Calu3 (cell line): ENCODE measurements around the gene EGR4. TPM values are rescaled to one million over a fixed set of nuclear protein-coding genes. Genes with fewer than 3 reads are reported as not detected.
A peak's percentile ranks its signal among the peaks of the same experiment; 100 is the strongest.

ENCODE experiments used
- Bru-seq: library from RNA; stranded (reverse); fragments of 400-500 nt; gene quantifications from one replicate; lab custom pipeline; 2021; lab: Mats Ljungman, UMichigan
- BruChase-seq, 2 experiments: library from RNA; stranded (reverse); fragments of 400-500 nt; gene quantifications; one replicate each; lab custom pipeline; 2021; lab: Mats Ljungman, UMichigan
- BruUV-seq: library from RNA; stranded (reverse); fragments of 400-500 nt; replicated peaks from 2 replicates; lab custom pipeline; 2021; lab: Mats Ljungman, UMichigan
- CTCF ChIA-PET: fragments of 300-600 bp; sonication (Branson Sonifier 250); formaldehyde crosslinking; loops from one replicate; lab custom pipeline; 2022; ENCODE audit warnings: antibody characterized with exemption; lab: Charles Lee
- DNase-seq: peaks from one replicate; pipeline ENCODE4 v3.0.0; 2022
- H3K27ac Mint-ChIP-seq: one replicate; pipeline ENCODE4 v1.8.0; 2022; ENCODE audit warnings: mixed read lengths; ENCODE audit not compliant: unreplicated experiment
- H3K27me3 Mint-ChIP-seq: one replicate; pipeline ENCODE4 v1.8.0; 2022; ENCODE audit warnings: mixed read lengths; ENCODE audit not compliant: unreplicated experiment
- H3K36me3 Mint-ChIP-seq: one replicate; pipeline ENCODE4 v1.8.0; 2022; ENCODE audit warnings: mild to moderate bottlenecking, moderate library complexity, mixed read lengths; ENCODE audit not compliant: insufficient read depth, unreplicated experiment
- H3K4me1 Mint-ChIP-seq: one replicate; pipeline ENCODE4 v1.8.0; 2022; ENCODE audit warnings: mild to moderate bottlenecking, low read depth, mixed read lengths; ENCODE audit not compliant: unreplicated experiment
- H3K4me3 Mint-ChIP-seq: one replicate; pipeline ENCODE4 v1.8.0; 2022; ENCODE audit warnings: mild to moderate bottlenecking, low read depth, moderate library complexity, mixed read lengths; ENCODE audit not compliant: unreplicated experiment
- H3K9me3 Mint-ChIP-seq: one replicate; pipeline ENCODE4 v1.8.0; 2022; ENCODE audit warnings: low read depth, mixed read lengths; ENCODE audit not compliant: unreplicated experiment
- intact Hi-C: fragments of 100-400 bp; cut with micrococcal nuclease; formaldehyde crosslinking; loops from one replicate; pipeline ENCODE4 v1.10.0; 2022; ENCODE audit not compliant: unreplicated experiment
- long read RNA-seq: library from polyadenylated mRNA; stranded (forward); transcript quantifications from one replicate; pipeline ENCODE4 v2.0.0, GENCODE V29; 2022
- total RNA-seq: library from RNA; stranded (reverse); gene quantifications from 2 replicates; pipeline ENCODE4 v1.2.3, GENCODE V29; 2022
- TF ChIP-seq, protein P1 (sequence below): fragments of 200-600 bp; IDR thresholded peaks from one replicate; pipeline ENCODE4 v1.8.0; 2022; ENCODE audit warnings: antibody characterized with exemption; ENCODE audit not compliant: unreplicated experiment

The EGR4 gene
- total RNA-seq = 0.68 and 0.81 TPM in 2 replicates
- Bru-seq, nascent RNA = percentile 30 among the genes with signal in this experiment
- percentile 21 among the genes with signal in this experiment for BruChase-seq, experiment 1, labeled RNA remaining after a 6-hour chase
- BruChase-seq, experiment 2, labeled RNA remaining after a 2-hour chase = percentile 29 among the genes with signal in this experiment
- long read RNA-seq, partial matches to known transcripts = 0 of 2 reads
- long read RNA-seq, other reads (novel, unspliced or antisense) = 1 of 2 reads

DNA sequence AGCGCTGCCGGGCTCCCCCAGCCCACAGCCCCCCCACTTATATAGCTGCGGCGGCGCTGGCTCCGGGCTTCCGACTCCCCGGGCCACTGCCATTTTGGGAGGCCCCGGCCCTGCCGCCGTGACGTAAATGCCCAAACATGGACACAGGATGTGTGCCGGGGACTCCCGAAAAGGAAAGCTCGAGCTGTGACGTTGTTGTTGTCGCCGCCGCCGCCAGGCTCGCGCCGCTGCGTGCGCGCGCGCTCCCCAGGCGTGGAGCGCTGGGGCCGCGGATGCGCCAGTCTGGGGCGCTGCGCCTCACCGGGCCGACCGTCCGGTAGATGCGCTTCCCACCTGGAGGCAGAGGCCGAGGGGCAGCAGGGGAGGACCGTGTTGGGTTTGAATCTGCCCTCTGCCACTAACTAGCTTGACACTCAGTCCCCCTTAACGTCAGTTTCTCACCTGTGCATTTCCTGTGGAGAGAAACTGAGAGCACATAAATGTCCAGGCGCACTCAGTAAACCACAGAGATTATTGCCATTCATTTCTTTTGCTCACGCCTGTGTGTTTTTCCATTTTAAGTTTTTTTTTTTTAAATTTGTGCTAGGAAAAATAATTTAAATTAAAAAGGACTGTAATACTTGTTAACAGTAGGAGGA is at the start of gene EGR4:
EGR4 (minus strand) TSS at position 15 of the 638 bp plus-strand sequence. CDS start 231 bp downstream, outside the sequence.
- peaks cover 84% of the 10 kb centered on the region for H3K27me3 Mint-ChIP-seq
- peak; percentile 91 for DNase-seq
- TSS peak; percentile 93 for BruUV-seq
- intact Hi-C loops = no loop called here
- peaks cover 18% of the 10 kb centered on the region for H3K36me3 Mint-ChIP-seq
- peak within 1 kb of the TSS; percentile 74 for H3K4me3 Mint-ChIP-seq
- H3K9me3 Mint-ChIP-seq = no peaks in the 10 kb centered on the region
- peaks cover 8% of the 10 kb centered on the region for H3K4me1 Mint-ChIP-seq
- peak within 1 kb of the TSS; percentile 64 for H3K27ac Mint-ChIP-seq
- TF ChIP-seq, protein P1, sequence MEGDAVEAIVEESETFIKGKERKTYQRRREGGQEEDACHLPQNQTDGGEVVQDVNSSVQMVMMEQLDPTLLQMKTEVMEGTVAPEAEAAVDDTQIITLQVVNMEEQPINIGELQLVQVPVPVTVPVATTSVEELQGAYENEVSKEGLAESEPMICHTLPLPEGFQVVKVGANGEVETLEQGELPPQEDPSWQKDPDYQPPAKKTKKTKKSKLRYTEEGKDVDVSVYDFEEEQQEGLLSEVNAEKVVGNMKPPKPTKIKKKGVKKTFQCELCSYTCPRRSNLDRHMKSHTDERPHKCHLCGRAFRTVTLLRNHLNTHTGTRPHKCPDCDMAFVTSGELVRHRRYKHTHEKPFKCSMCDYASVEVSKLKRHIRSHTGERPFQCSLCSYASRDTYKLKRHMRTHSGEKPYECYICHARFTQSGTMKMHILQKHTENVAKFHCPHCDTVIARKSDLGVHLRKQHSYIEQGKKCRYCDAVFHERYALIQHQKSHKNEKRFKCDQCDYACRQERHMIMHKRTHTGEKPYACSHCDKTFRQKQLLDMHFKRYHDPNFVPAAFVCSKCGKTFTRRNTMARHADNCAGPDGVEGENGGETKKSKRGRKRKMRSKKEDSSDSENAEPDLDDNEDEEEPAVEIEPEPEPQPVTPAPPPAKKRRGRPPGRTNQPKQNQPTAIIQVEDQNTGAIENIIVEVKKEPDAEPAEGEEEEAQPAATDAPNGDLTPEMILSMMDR = no peak
- CTCF ChIA-PET = interaction anchor here (0.6 to 1.5 kb wide), 3 partner anchors 9 to 106 kb away, joined by 3 to 4 read pairs (median 4); partner anchors contain the start of gene FBXO41

GRCh38 chr2:73341039-73341438 is 47.7 kb upstream of the EGR4 start:
- H3K4me1 Mint-ChIP-seq = no peaks in the 10 kb centered on the region
- intact Hi-C loops = no loop called here
- BruUV-seq = no TSS peak
- H3K27ac Mint-ChIP-seq = no peak overlapping the region
- no peaks in the 10 kb centered on the region for H3K36me3 Mint-ChIP-seq
- H3K9me3 Mint-ChIP-seq = no peaks in the 10 kb centered on the region
- TF ChIP-seq, protein P1 = no peak
- CTCF ChIA-PET = no interaction called here
- no peak overlapping the region for H3K4me3 Mint-ChIP-seq
- DNase-seq = no peak
- peaks cover 12% of the 10 kb centered on the region for H3K27me3 Mint-ChIP-seq

DNA sequence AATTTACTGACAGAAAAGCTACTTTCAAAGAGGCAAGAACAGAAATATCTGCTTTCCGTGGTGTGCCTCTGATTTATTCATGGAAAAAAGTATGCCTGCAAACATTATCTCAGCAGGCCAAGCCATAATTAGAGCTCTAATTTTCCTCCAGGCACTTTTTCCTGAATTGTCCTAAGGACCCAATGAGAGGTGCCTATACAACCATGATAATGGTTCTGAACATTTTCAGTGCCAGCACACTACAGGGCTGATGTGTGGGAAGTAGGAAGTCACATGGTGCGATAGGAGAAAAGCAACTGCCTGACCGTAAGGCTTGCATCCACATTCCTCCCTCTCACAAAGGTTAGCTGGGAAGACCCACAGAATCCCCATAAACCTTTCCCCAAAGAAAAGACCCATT is 45.9 kb upstream of the EGR4 start:
- Mint-ChIP-seq H3K27me3 (peaks cover 12% of the 10 kb centered on the region), H3K4me1 (no peaks in the 10 kb centered on the region), H3K27ac (no peak overlapping the region), H3K36me3 (no peaks in the 10 kb centered on the region), H3K4me3 (no peak overlapping the region), H3K9me3 (no peaks in the 10 kb centered on the region)
- BruUV-seq = no TSS peak
- no peak for DNase-seq
- TF ChIP-seq, protein P1 = no peak
- intact Hi-C loops = no loop called here
- CTCF ChIA-PET = no interaction called here

GRCh38 chr2:73337828-73338227 is 44.5 kb upstream of the EGR4 start:
- H3K9me3 Mint-ChIP-seq = no peaks in the 10 kb centered on the region
- peaks cover 12% of the 10 kb centered on the region for H3K27me3 Mint-ChIP-seq
- no peak for DNase-seq
- no peak overlapping the region for H3K27ac Mint-ChIP-seq
- TF ChIP-seq, protein P1 = no peak
- intact Hi-C loops = no loop called here
- H3K4me3 Mint-ChIP-seq = no peak overlapping the region
- H3K4me1 Mint-ChIP-seq = no peaks in the 10 kb centered on the region
- H3K36me3 Mint-ChIP-seq = no peaks in the 10 kb centered on the region
- BruUV-seq = no TSS peak
- CTCF ChIA-PET = no interaction called here
